ENCODE results near the gene CCDC188. TPM values are rescaled to one million over a fixed set of nuclear protein-coding genes. Genes with fewer than 3 reads are reported as not detected.

CCDC188 gene
- total RNA-seq, 1 experiment from 2014 or later, result not detected

- Mint-ChIP-seq H3K27ac (ENCODE audit: unreplicated experiment) (no peak overlapping the region), H3K4me1 (ENCODE audit: low read depth, unreplicated experiment) (no peaks in the 10 kb centered on the region), H3K27me3 (ENCODE audit: unreplicated experiment) (peaks cover 77% of the 10 kb centered on the region), H3K36me3 (ENCODE audit: insufficient read depth, unreplicated experiment) (peaks cover under 1% of the 10 kb centered on the region), H3K4me3 (ENCODE audit: low read depth, unreplicated experiment) (no peak overlapping the region), H3K9me3 (ENCODE audit: low read depth, unreplicated experiment) (no peaks in the 10 kb centered on the region)
- CTCF ChIA-PET, result interaction anchor here (2.4 kb wide), 1 partner anchor 9 kb away, joined by 8 read pairs; no protein-coding TSS in a partner anchor
- intact Hi-C loops (cut with micrococcal nuclease; ENCODE audit: unreplicated experiment), result no loop called here
- no peak for TF ChIP-seq CTCF (IDR thresholded peaks at IDR 0.05; ENCODE audit: unreplicated experiment)
- no peak for DNase-seq
- no TSS peak for BruUV-seq (replicated peaks)
Observed at GRCh38 chr22:20182365-20182764, 31.5 kb upstream of the CCDC188 start.

- Mint-ChIP-seq H3K27me3 (ENCODE audit: unreplicated experiment) (peaks cover 82% of the 10 kb centered on the region), H3K36me3 (ENCODE audit: insufficient read depth, unreplicated experiment) (peaks cover 3% of the 10 kb centered on the region), H3K4me3 (ENCODE audit: low read depth, unreplicated experiment) (no peak overlapping the region), H3K27ac (ENCODE audit: unreplicated experiment) (no peak overlapping the region), H3K4me1 (ENCODE audit: low read depth, unreplicated experiment) (no peaks in the 10 kb centered on the region), H3K9me3 (ENCODE audit: low read depth, unreplicated experiment) (no peaks in the 10 kb centered on the region)
- TF ChIP-seq CTCF (IDR thresholded peaks at IDR 0.05; ENCODE audit: unreplicated experiment), result no peak
- BruUV-seq (replicated peaks), result no TSS peak
- DNase-seq, result no peak
- CTCF ChIA-PET, result interaction anchor here (2.4 kb wide), 1 partner anchor 9 kb away, joined by 8 read pairs; no protein-coding TSS in a partner anchor
- intact Hi-C loops (cut with micrococcal nuclease; ENCODE audit: unreplicated experiment), result no loop called here
Observed at GRCh38 chr22:20181884-20182236, 31.0 kb upstream of the CCDC188 start.

- DNase-seq, result no peak
- CTCF ChIA-PET, result interaction anchor here (2.4 kb wide), 1 partner anchor 10 kb away, joined by 8 read pairs; no protein-coding TSS in a partner anchor
- BruUV-seq (replicated peaks), result no TSS peak
- no peak for TF ChIP-seq CTCF (IDR thresholded peaks at IDR 0.05; ENCODE audit: unreplicated experiment)
- no peak overlapping the region for H3K4me3 Mint-ChIP-seq (ENCODE audit: low read depth, unreplicated experiment)
- intact Hi-C loops (cut with micrococcal nuclease; ENCODE audit: unreplicated experiment), result no loop called here
- no peaks in the 10 kb centered on the region for H3K9me3 Mint-ChIP-seq (ENCODE audit: low read depth, unreplicated experiment)
- H3K36me3 Mint-ChIP-seq (ENCODE audit: insufficient read depth, unreplicated experiment), result peaks cover 3% of the 10 kb centered on the region
- H3K27ac Mint-ChIP-seq (ENCODE audit: unreplicated experiment), result no peak overlapping the region
- H3K4me1 Mint-ChIP-seq (ENCODE audit: low read depth, unreplicated experiment), result no peaks in the 10 kb centered on the region
- H3K27me3 Mint-ChIP-seq (ENCODE audit: unreplicated experiment), result peaks cover 85% of the 10 kb centered on the region
Observed at GRCh38 chr22:20181194-20181883, 30.5 kb upstream of the CCDC188 start.

GRCh38 chr22:20180640-20181039 lies 29.8 kb upstream of the CCDC188 start:
- peaks cover 3% of the 10 kb centered on the region for H3K36me3 Mint-ChIP-seq (ENCODE audit: insufficient read depth, unreplicated experiment)
- BruUV-seq (replicated peaks), result no TSS peak
- intact Hi-C loops (cut with micrococcal nuclease; ENCODE audit: unreplicated experiment), result no loop called here
- H3K4me1 Mint-ChIP-seq (ENCODE audit: low read depth, unreplicated experiment), result no peaks in the 10 kb centered on the region
- no peak for DNase-seq
- CTCF ChIA-PET, result interaction anchor here (2.4 kb wide), 1 partner anchor 11 kb away, joined by 8 read pairs; no protein-coding TSS in a partner anchor
- H3K9me3 Mint-ChIP-seq (ENCODE audit: low read depth, unreplicated experiment), result no peaks in the 10 kb centered on the region
- TF ChIP-seq CTCF (IDR thresholded peaks at IDR 0.05; ENCODE audit: unreplicated experiment), result no peak
- no peak overlapping the region for H3K27ac Mint-ChIP-seq (ENCODE audit: unreplicated experiment)
- no peak overlapping the region for H3K4me3 Mint-ChIP-seq (ENCODE audit: low read depth, unreplicated experiment)
- peaks cover 85% of the 10 kb centered on the region for H3K27me3 Mint-ChIP-seq (ENCODE audit: unreplicated experiment)
